B cell (primary cell): ENCODE results near the gene RASGEF1C.

ENCODE experiments used
- EZH2 ChIP-seq: IDR thresholded peaks from 2 replicates; pipeline ENCODE4 v1.6.1; 2012; ENCODE audit warnings: borderline replicate concordance, low read depth, mild to moderate bottlenecking, moderate library complexity, low read length; ENCODE audit not compliant: insufficient read depth, poor library complexity, severe bottlenecking
- TF ChIP-seq, protein P1 (sequence below): fragments of 200-600 bp; IDR thresholded peaks from one replicate; pipeline ENCODE4 v1.8.0; 2022; ENCODE audit warnings: antibody characterized with exemption, mild to moderate bottlenecking

DNA sequence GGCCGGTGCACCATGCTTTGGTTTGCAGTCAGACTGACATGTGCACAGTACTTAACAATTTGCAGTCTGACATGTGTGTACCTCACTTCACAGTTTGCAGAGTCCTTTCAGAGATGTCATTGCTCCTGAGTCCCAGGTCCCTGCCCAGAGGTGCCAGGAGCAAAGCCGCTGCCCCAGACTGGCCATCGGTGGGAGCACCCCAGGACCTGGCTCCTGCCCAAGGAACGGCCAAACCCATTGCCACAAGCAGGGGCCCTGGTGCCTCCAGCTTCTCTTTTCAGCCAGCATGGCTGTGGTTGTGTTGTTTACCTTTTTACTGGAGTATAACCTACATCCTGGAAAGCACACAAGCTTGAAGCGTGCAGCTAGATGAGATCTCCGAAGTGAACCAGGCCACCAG is 28.6 kb downstream of the RASGEF1C start:
- TF ChIP-seq, protein P1, sequence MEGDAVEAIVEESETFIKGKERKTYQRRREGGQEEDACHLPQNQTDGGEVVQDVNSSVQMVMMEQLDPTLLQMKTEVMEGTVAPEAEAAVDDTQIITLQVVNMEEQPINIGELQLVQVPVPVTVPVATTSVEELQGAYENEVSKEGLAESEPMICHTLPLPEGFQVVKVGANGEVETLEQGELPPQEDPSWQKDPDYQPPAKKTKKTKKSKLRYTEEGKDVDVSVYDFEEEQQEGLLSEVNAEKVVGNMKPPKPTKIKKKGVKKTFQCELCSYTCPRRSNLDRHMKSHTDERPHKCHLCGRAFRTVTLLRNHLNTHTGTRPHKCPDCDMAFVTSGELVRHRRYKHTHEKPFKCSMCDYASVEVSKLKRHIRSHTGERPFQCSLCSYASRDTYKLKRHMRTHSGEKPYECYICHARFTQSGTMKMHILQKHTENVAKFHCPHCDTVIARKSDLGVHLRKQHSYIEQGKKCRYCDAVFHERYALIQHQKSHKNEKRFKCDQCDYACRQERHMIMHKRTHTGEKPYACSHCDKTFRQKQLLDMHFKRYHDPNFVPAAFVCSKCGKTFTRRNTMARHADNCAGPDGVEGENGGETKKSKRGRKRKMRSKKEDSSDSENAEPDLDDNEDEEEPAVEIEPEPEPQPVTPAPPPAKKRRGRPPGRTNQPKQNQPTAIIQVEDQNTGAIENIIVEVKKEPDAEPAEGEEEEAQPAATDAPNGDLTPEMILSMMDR, result no peak
- TF ChIP-seq EZH2, result no peak
